Measurements from ENCODE around the gene RANBP6. TPM values are rescaled to one million over a fixed set of nuclear protein-coding genes. Genes with fewer than 3 reads are reported as not detected.
"Not testable (repeated sequence)": the region's sequence is repeated elsewhere in the genome, so short reads cannot be mapped to it uniquely, and the experiment has no call there.

RANBP6 gene
- 35.5 TPM for polyA plus RNA-seq (2013)

DNA sequence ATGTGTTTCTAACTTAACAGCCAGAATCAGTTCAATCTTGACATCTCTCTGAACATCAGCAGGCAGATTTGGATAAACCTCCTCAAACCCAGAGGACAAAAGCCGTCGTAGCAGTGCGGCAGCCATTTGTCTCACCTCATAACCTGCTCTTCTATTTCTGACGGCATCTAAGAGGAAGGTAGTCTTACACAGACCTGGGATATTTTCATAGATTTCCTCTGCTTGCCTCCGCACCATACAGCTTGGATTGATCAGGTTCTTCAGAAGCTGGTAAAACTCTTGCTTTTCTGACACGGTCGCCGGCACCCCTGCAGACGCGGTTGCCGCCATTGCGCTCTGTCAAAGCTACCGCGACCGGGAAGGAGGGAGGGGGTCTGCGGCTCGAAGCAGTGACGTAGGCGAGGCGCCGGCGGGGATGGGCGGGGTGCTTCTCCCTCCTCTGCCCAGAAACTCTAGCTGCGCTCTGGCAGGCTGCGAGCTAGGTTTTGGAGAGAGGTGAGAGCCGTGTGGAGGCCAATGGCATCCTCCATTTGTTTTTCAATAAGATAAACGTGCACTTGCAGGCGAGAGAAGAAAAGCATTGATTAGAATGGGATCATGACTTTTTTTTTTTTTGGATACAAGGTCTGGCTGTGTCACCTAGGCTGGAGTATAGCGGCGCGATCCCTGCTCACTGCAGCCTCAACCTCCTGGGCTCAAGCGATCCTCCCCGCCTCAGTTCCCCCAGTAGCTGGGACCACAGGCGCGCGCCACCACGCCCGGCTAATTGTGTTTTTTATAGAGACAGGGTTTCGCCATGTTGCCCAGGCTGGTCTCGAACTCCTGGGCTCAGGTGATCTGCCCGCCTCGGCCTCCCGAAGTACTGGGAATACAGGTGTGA lies at the start of gene RANBP6:
Gene RANBP6 (minus strand): TSS at position 347 of the 880 bp plus-strand sequence. CDS start 17 bp downstream, at position 330.
- peak within 1 kb of the TSS; percentile 65 to 100 (median 94) for H3K4me3 ChIP-seq (ENCODE audit: control insufficient read depth in 1 of 7, extremely low read depth in 1 of 7, insufficient read depth in 4 of 7, low read depth in 2 of 7, low read length in 6 of 7)
- H3K27me3 ChIP-seq (replicated peaks in 2 of 5; ENCODE audit: control insufficient read depth in 4 of 5, insufficient read depth in 5 of 5, low read length in 4 of 5) = no peaks in the 10 kb centered on the region
- peak within 1 kb of the TSS; percentile 91 for H3K27ac ChIP-seq (ENCODE audit: insufficient read depth in 1 of 2, low read depth in 1 of 2, low read length in 2 of 2, poor library complexity in 1 of 2, severe bottlenecking in 2 of 2)
- H3K4me1 ChIP-seq (ENCODE audit: control extremely low read depth in 1 of 4, control insufficient read depth in 4 of 4, insufficient read depth in 4 of 4, low read length in 3 of 4) = peaks cover 10 to 23% (median 16%) of the 10 kb centered on the region in 4 experiments
- DNase-seq = peak; percentile 90 to 96 (median 95)
- H3K9me3 ChIP-seq (ENCODE audit: control extremely low read depth in 1 of 5, control insufficient read depth in 4 of 5, insufficient read depth in 2 of 5, low read depth in 1 of 5, low read length in 4 of 5) = no peaks in the 10 kb centered on the region
- WGBS (ENCODE audit: insufficient coverage) = 8% methylated on average over 17 of the region's 43 CpGs
- peaks cover 0 to 17% (median 9%) of the 10 kb centered on the region in 4 experiments for H3K36me3 ChIP-seq (ENCODE audit: control insufficient read depth in 4 of 4, insufficient read depth in 4 of 4, low read length in 3 of 4)
- ChIA-PET CTCF (interaction anchor here (0.7 to 1.1 kb wide), 3 partner anchors 9 to 452 kb away, joined by 4 read pairs; no protein-coding TSS in a partner anchor), POLR2A (interaction anchor here (0.6 to 1.1 kb wide), 4 partner anchors 9 to 368 kb away, joined by 3 to 5 read pairs (median 4); no protein-coding TSS in a partner anchor)

DNA sequence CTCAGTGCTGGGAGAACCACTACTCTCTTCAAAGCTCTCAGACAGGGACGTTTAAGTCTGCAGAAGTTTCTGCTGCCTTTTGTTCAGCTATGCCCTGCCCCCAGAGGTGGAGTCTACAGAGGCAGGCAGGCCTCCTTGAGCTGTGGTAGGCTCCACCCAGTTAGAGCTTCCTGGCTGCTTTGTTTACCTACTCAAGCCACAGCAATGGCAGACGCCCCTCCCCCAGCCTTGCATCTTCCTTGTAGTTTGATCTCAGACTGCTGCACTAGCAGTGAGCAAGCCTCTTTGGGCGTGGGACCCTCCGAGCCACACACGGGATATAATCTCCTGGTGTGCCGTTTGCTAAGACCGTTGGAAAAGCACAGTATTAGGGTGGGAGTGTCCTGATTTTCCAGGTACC lies 47.7 kb upstream of the RANBP6 start:
- H3K36me3 ChIP-seq (ENCODE audit: control insufficient read depth in 4 of 4, insufficient read depth in 4 of 4, low read length in 3 of 4); POLR2A ChIA-PET; DNase-seq; H3K4me1 ChIP-seq (ENCODE audit: control extremely low read depth in 1 of 4, control insufficient read depth in 4 of 4, insufficient read depth in 4 of 4, low read length in 3 of 4); H3K4me3 ChIP-seq (ENCODE audit: control insufficient read depth in 1 of 7, extremely low read depth in 1 of 7, insufficient read depth in 4 of 7, low read depth in 2 of 7, low read length in 6 of 7); H3K27me3 ChIP-seq (replicated peaks in 2 of 5; ENCODE audit: control insufficient read depth in 4 of 5, insufficient read depth in 5 of 5, low read length in 4 of 5); H3K27ac ChIP-seq (ENCODE audit: insufficient read depth in 1 of 2, low read depth in 1 of 2, low read length in 2 of 2, poor library complexity in 1 of 2, severe bottlenecking in 2 of 2); H3K9me3 ChIP-seq (ENCODE audit: control extremely low read depth in 1 of 5, control insufficient read depth in 4 of 5, insufficient read depth in 2 of 5, low read depth in 1 of 5, low read length in 4 of 5): not testable (repeated sequence)
- CTCF ChIA-PET = interaction anchor here (1.4 kb wide), 1 partner anchor 9 kb away, joined by 4 read pairs; no protein-coding TSS in a partner anchor
- 93% methylated on average over 5 of the region's 7 CpGs for WGBS (ENCODE audit: insufficient coverage)

- ChIA-PET POLR2A (no interaction called here), CTCF (interaction anchor here (0.8 to 1.0 kb wide), 5 partner anchors 9 to 250 kb away, joined by 3 to 9 read pairs (median 3); no protein-coding TSS in a partner anchor)
- H3K9me3 ChIP-seq (ENCODE audit: control extremely low read depth in 1 of 5, control insufficient read depth in 4 of 5, insufficient read depth in 2 of 5, low read depth in 1 of 5, low read length in 4 of 5) = no peaks in the 10 kb centered on the region
- H3K36me3 ChIP-seq (ENCODE audit: control insufficient read depth in 4 of 4, insufficient read depth in 4 of 4, low read length in 3 of 4) = no peaks in the 10 kb centered on the region
- DNase-seq = no peak
- no peak overlapping the region for H3K4me3 ChIP-seq (ENCODE audit: control insufficient read depth in 1 of 7, extremely low read depth in 1 of 7, insufficient read depth in 4 of 7, low read depth in 2 of 7, low read length in 6 of 7)
- no peak overlapping the region for H3K27ac ChIP-seq (ENCODE audit: insufficient read depth in 1 of 2, low read depth in 1 of 2, low read length in 2 of 2, poor library complexity in 1 of 2, severe bottlenecking in 2 of 2)
- WGBS (ENCODE audit: insufficient coverage) = no CpG with 5 or more reads among the region's 3 CpGs
- H3K27me3 ChIP-seq (replicated peaks in 2 of 5; ENCODE audit: control insufficient read depth in 4 of 5, insufficient read depth in 5 of 5, low read length in 4 of 5) = no peaks in the 10 kb centered on the region
- peaks cover 0 to 5% (median 2%) of the 10 kb centered on the region in 4 experiments for H3K4me1 ChIP-seq (ENCODE audit: control extremely low read depth in 1 of 4, control insufficient read depth in 4 of 4, insufficient read depth in 4 of 4, low read length in 3 of 4)
Measured at GRCh38 chr9:6055666-6056065, 40.2 kb upstream of the RANBP6 start.

GRCh38 chr9:6055216-6055615 lies 39.8 kb upstream of the RANBP6 start:
- Histone ChIP-seq H3K27ac (ENCODE audit: insufficient read depth in 1 of 2, low read depth in 1 of 2, low read length in 2 of 2, poor library complexity in 1 of 2, severe bottlenecking in 2 of 2) (no peak overlapping the region), H3K4me1 (ENCODE audit: control extremely low read depth in 1 of 4, control insufficient read depth in 4 of 4, insufficient read depth in 4 of 4, low read length in 3 of 4) (peaks cover 0 to 5% (median 2%) of the 10 kb centered on the region in 4 experiments), H3K36me3 (ENCODE audit: control insufficient read depth in 4 of 4, insufficient read depth in 4 of 4, low read length in 3 of 4) (no peaks in the 10 kb centered on the region), H3K4me3 (ENCODE audit: control insufficient read depth in 1 of 7, extremely low read depth in 1 of 7, insufficient read depth in 4 of 7, low read depth in 2 of 7, low read length in 6 of 7) (no peak overlapping the region), H3K27me3 (replicated peaks in 2 of 5; ENCODE audit: control insufficient read depth in 4 of 5, insufficient read depth in 5 of 5, low read length in 4 of 5) (no peaks in the 10 kb centered on the region), H3K9me3 (ENCODE audit: control extremely low read depth in 1 of 5, control insufficient read depth in 4 of 5, insufficient read depth in 2 of 5, low read depth in 1 of 5, low read length in 4 of 5) (no peaks in the 10 kb centered on the region)
- ChIA-PET POLR2A (no interaction called here), CTCF (interaction anchor here (0.8 to 1.0 kb wide), 5 partner anchors 9 to 251 kb away, joined by 3 to 9 read pairs (median 3); no protein-coding TSS in a partner anchor)
- WGBS (ENCODE audit: insufficient coverage) = 17% methylated on average over 1 of the region's 2 CpGs
- DNase-seq = peak; percentile 91 to 97 (median 95)

DNA sequence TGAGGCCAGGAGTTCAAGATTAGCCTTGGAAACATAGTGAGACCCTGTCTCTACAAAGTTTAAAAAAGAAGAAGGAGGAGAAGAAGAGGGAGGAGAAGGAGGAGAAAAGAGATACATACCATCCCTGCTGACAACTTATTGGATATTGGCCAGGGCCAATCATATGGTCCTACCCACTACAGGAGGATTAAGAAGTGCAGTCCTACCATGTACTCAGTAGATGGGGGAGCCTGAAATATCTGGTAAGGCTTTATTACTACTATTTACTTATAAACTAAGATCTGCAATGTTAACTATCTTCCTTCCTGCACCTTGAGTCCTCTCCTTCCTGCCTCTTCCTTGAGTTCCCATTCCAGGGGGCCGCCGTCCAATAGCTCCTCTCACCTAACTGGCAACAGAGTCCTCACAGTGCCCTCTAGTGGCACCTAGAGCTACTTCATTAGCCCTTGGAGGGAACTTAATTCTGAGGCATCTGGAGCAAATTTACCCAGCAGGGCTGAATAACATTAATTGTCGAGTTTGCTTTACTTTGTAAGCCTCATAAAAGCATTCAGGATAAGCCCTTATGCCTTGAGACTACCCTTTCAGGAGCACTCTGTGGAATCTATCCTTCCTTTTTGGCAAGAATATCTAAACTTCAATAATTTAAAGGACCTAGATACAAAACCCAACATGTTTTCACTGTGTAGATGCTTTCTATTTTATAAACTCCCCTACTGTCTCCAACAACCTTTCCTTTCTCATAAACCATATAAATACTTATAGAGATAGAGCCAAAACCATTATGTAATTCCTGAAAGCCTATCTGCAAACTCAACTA lies 39.1 kb upstream of the RANBP6 start:
- no peaks in the 10 kb centered on the region for H3K36me3 ChIP-seq (ENCODE audit: control insufficient read depth in 4 of 4, insufficient read depth in 4 of 4, low read length in 3 of 4)
- H3K27ac ChIP-seq (ENCODE audit: insufficient read depth in 1 of 2, low read depth in 1 of 2, low read length in 2 of 2, poor library complexity in 1 of 2, severe bottlenecking in 2 of 2) = no peak overlapping the region
- no peaks in the 10 kb centered on the region for H3K27me3 ChIP-seq (replicated peaks in 2 of 5; ENCODE audit: control insufficient read depth in 4 of 5, insufficient read depth in 5 of 5, low read length in 4 of 5)
- WGBS (ENCODE audit: insufficient coverage) = 6% methylated on average over 3 of the region's 3 CpGs
- DNase-seq = peak; percentile 84 to 91 (median 89)
- H3K4me3 ChIP-seq (ENCODE audit: control insufficient read depth in 1 of 7, extremely low read depth in 1 of 7, insufficient read depth in 4 of 7, low read depth in 2 of 7, low read length in 6 of 7) = no peak overlapping the region
- peaks cover 0 to 5% (median 2%) of the 10 kb centered on the region in 4 experiments for H3K4me1 ChIP-seq (ENCODE audit: control extremely low read depth in 1 of 4, control insufficient read depth in 4 of 4, insufficient read depth in 4 of 4, low read length in 3 of 4)
- no peaks in the 10 kb centered on the region for H3K9me3 ChIP-seq (ENCODE audit: control extremely low read depth in 1 of 5, control insufficient read depth in 4 of 5, insufficient read depth in 2 of 5, low read depth in 1 of 5, low read length in 4 of 5)
- POLR2A ChIA-PET = interaction anchor here (0.5 kb wide), 1 partner anchor 167 kb away, joined by 3 read pairs; no protein-coding TSS in a partner anchor
- CTCF ChIA-PET = interaction anchor here (0.7 to 4.5 kb wide), 24 partner anchors 9 to 304 kb away, joined by 3 to 41 read pairs (median 4); partner anchors contain the start of gene ERMP1

DNA sequence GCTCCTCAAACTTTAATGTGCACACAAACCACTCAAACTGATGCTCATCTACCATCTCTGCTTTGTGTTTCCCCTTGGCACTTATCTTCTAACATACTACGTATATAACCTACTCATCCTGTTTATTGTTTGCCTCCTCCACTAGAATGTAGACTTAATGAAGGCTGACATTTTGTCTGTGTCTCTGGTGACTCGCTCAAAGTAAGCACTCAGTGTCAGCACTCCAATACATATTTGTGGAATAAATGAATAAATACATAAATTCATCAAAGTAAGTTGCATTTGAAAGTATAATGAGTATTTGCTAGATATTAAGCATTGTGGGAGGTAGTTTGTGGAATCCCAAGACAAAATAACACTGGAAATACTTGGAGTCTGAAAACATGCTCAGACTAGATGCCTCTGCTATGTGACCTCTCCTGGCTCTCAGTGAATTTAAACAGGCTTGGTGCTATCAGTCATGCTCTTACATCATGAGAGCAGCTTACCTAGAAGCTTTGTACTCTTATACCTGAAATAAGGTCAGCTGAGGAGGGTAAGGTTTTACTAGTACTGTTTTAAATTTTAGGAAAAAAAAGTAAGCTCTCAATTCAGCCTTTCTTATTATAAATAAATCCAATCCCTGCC lies 37.0 kb upstream of the RANBP6 start:
- Histone ChIP-seq H3K4me3 (ENCODE audit: control insufficient read depth in 1 of 7, extremely low read depth in 1 of 7, insufficient read depth in 4 of 7, low read depth in 2 of 7, low read length in 6 of 7) (no peak overlapping the region), H3K27me3 (replicated peaks in 2 of 5; ENCODE audit: control insufficient read depth in 4 of 5, insufficient read depth in 5 of 5, low read length in 4 of 5) (no peaks in the 10 kb centered on the region), H3K36me3 (ENCODE audit: control insufficient read depth in 4 of 4, insufficient read depth in 4 of 4, low read length in 3 of 4) (no peaks in the 10 kb centered on the region), H3K4me1 (ENCODE audit: control extremely low read depth in 1 of 4, control insufficient read depth in 4 of 4, insufficient read depth in 4 of 4, low read length in 3 of 4) (peaks cover 0 to 5% (median 2%) of the 10 kb centered on the region in 4 experiments), H3K27ac (ENCODE audit: insufficient read depth in 1 of 2, low read depth in 1 of 2, low read length in 2 of 2, poor library complexity in 1 of 2, severe bottlenecking in 2 of 2) (no peak overlapping the region), H3K9me3 (ENCODE audit: control extremely low read depth in 1 of 5, control insufficient read depth in 4 of 5, insufficient read depth in 2 of 5, low read depth in 1 of 5, low read length in 4 of 5) (no peaks in the 10 kb centered on the region)
- POLR2A ChIA-PET = no interaction called here
- WGBS (ENCODE audit: insufficient coverage) = 100% methylated on average over 1 of the region's 2 CpGs
- CTCF ChIA-PET = interaction anchor here (0.8 to 4.5 kb wide), 5 partner anchors 55 to 254 kb away, joined by 3 to 41 read pairs (median 3); no protein-coding TSS in a partner anchor
- DNase-seq = no peak
